Measurements from ENCODE around the gene BTBD9. TPM values are rescaled to one million over a fixed set of nuclear protein-coding genes. Genes with fewer than 3 reads are reported as not detected.

Gene BTBD9
- total RNA-seq, 5 donors from 2014 or later (not counting 1 experiment from before 2014, with no cell fraction given), result 29.3 to 67.7 (median 38.1) TPM

- Histone ChIP-seq H3K27ac (ENCODE audit: low read length) (no peak overlapping the region), H3K27me3 (replicated peaks in 1 of 2; ENCODE audit: control insufficient read depth in 2 of 2, extremely low read depth in 1 of 2, insufficient read depth in 2 of 2, low read length in 1 of 2) (no peaks in the 10 kb centered on the region), H3K36me3 (ENCODE audit: control insufficient read depth in 2 of 2, extremely low read depth in 1 of 2, insufficient read depth in 1 of 2, low read length in 1 of 2) (peaks cover 2 to 3% of the 10 kb centered on the region in 2 donors), H3K9me3 (no peaks in the 10 kb centered on the region), H3K4me3 (ENCODE audit: control insufficient read depth in 1 of 2, extremely low read depth in 1 of 2, low read length in 1 of 2) (no peak overlapping the region), H3K4me1 (ENCODE audit: control insufficient read depth in 1 of 2, extremely low read depth in 1 of 2, insufficient read depth in 2 of 2, low read length in 2 of 2) (peaks cover 0 to 5% of the 10 kb centered on the region in 2 experiments)
- WGBS (ENCODE audit: insufficient coverage), result no CpG with 5 or more reads among the region's 1 CpG
- Mint-ChIP-seq H3K27me3 (no peaks in the 10 kb centered on the region), H3K27ac (no peak overlapping the region), H3K4me3 (no peak overlapping the region), H3K9me3 (no peaks in the 10 kb centered on the region), H3K4me1 (peaks cover 16 to 20% (median 19%) of the 10 kb centered on the region in 3 donors), H3K36me3 (peaks cover 13% of the 10 kb centered on the region)
- ChIA-PET POLR2A (no interaction called here), CTCF (no interaction called here)
- ATAC-seq (replicated peaks in 1 of 4) (no peak), DNase-seq (no peak)
Observed at GRCh38 chr6:38272222-38272621, 367.5 kb downstream of the BTBD9 start.

GRCh38 chr6:38271081-38271480 is 368.6 kb downstream of the BTBD9 start:
- CTCF ChIA-PET, result no interaction called here
- POLR2A ChIA-PET, result no interaction called here

GRCh38 chr6:38270367-38270766 is 369.4 kb downstream of the BTBD9 start:
- H3K36me3 Mint-ChIP-seq, result peaks cover 13% of the 10 kb centered on the region
- H3K27me3 Mint-ChIP-seq, result no peaks in the 10 kb centered on the region
- H3K4me1 Mint-ChIP-seq, result peaks cover 16 to 20% (median 19%) of the 10 kb centered on the region in 3 donors
- Histone ChIP-seq H3K27me3 (replicated peaks in 1 of 2; ENCODE audit: control insufficient read depth in 2 of 2, extremely low read depth in 1 of 2, insufficient read depth in 2 of 2, low read length in 1 of 2) (no peaks in the 10 kb centered on the region), H3K36me3 (ENCODE audit: control insufficient read depth in 2 of 2, extremely low read depth in 1 of 2, insufficient read depth in 1 of 2, low read length in 1 of 2) (peaks cover 0 to 4% of the 10 kb centered on the region in 2 donors), H3K27ac (ENCODE audit: low read length) (no peak overlapping the region), H3K4me1 (ENCODE audit: control insufficient read depth in 1 of 2, extremely low read depth in 1 of 2, insufficient read depth in 2 of 2, low read length in 2 of 2) (peaks cover 0 to 5% of the 10 kb centered on the region in 2 experiments), H3K9me3 (no peaks in the 10 kb centered on the region), H3K4me3 (ENCODE audit: control insufficient read depth in 1 of 2, extremely low read depth in 1 of 2, low read length in 1 of 2) (no peak overlapping the region)
- CTCF ChIA-PET, result no interaction called here
- no peak overlapping the region for H3K4me3 Mint-ChIP-seq
- POLR2A ChIA-PET, result no interaction called here
- ATAC-seq (replicated peaks in 1 of 4), result no peak
- H3K9me3 Mint-ChIP-seq, result no peaks in the 10 kb centered on the region
- no peak for DNase-seq
- H3K27ac Mint-ChIP-seq, result no peak overlapping the region
- WGBS (ENCODE audit: insufficient coverage), result 40% methylated on average over 1 of the region's 1 CpG

More at GRCh38 chr6:38271081-38271480, 368.6 kb downstream of the BTBD9 start:
- Histone ChIP-seq H3K4me1 (ENCODE audit: control insufficient read depth in 1 of 2, extremely low read depth in 1 of 2, insufficient read depth in 2 of 2, low read length in 2 of 2) (peaks cover 0 to 5% of the 10 kb centered on the region in 2 experiments), H3K36me3 (ENCODE audit: control insufficient read depth in 2 of 2, extremely low read depth in 1 of 2, insufficient read depth in 1 of 2, low read length in 1 of 2) (peaks cover 0 to 4% of the 10 kb centered on the region in 2 donors), H3K4me3 (ENCODE audit: control insufficient read depth in 1 of 2, extremely low read depth in 1 of 2, low read length in 1 of 2) (no peak overlapping the region), H3K9me3 (no peaks in the 10 kb centered on the region), H3K27me3 (replicated peaks in 1 of 2; ENCODE audit: control insufficient read depth in 2 of 2, extremely low read depth in 1 of 2, insufficient read depth in 2 of 2, low read length in 1 of 2) (no peaks in the 10 kb centered on the region), H3K27ac (ENCODE audit: low read length) (no peak overlapping the region)
- DNase-seq (no peak), ATAC-seq (replicated peaks in 1 of 4) (no peak)
- Mint-ChIP-seq H3K4me1 (peaks cover 16 to 20% (median 19%) of the 10 kb centered on the region in 3 donors), H3K36me3 (peaks cover 13% of the 10 kb centered on the region), H3K9me3 (no peaks in the 10 kb centered on the region), H3K27ac (no peak overlapping the region), H3K4me3 (no peak overlapping the region), H3K27me3 (no peaks in the 10 kb centered on the region)

GRCh38 chr6:38269461-38270172 is 370.1 kb downstream of the BTBD9 start:
- no peak for ATAC-seq (replicated peaks in 1 of 4)
- ChIA-PET CTCF (no interaction called here), POLR2A (no interaction called here)
- no peak overlapping the region for H3K27ac ChIP-seq (ENCODE audit: low read length)
- no peak overlapping the region for H3K4me3 ChIP-seq (ENCODE audit: control insufficient read depth in 1 of 2, extremely low read depth in 1 of 2, low read length in 1 of 2)
- peaks cover 16 to 20% (median 19%) of the 10 kb centered on the region in 3 donors for H3K4me1 Mint-ChIP-seq
- DNase-seq, result no peak
- H3K9me3 Mint-ChIP-seq, result no peaks in the 10 kb centered on the region
- no peak overlapping the region for H3K4me3 Mint-ChIP-seq
- peaks cover 0 to 4% of the 10 kb centered on the region in 2 donors for H3K36me3 ChIP-seq (ENCODE audit: control insufficient read depth in 2 of 2, extremely low read depth in 1 of 2, insufficient read depth in 1 of 2, low read length in 1 of 2)
- H3K4me1 ChIP-seq (ENCODE audit: control insufficient read depth in 1 of 2, extremely low read depth in 1 of 2, insufficient read depth in 2 of 2, low read length in 2 of 2), result peaks cover 0 to 5% of the 10 kb centered on the region in 2 experiments
- no peaks in the 10 kb centered on the region for H3K27me3 ChIP-seq (replicated peaks in 1 of 2; ENCODE audit: control insufficient read depth in 2 of 2, extremely low read depth in 1 of 2, insufficient read depth in 2 of 2, low read length in 1 of 2)
- no peaks in the 10 kb centered on the region for H3K9me3 ChIP-seq
- 96% methylated on average over 3 of the region's 9 CpGs for WGBS (ENCODE audit: insufficient coverage)
- H3K27me3 Mint-ChIP-seq, result no peaks in the 10 kb centered on the region
- H3K36me3 Mint-ChIP-seq, result peaks cover 18% of the 10 kb centered on the region
- no peak overlapping the region for H3K27ac Mint-ChIP-seq

GRCh38 chr6:38268342-38268741 is 371.4 kb downstream of the BTBD9 start:
- no peak for DNase-seq
- H3K27ac ChIP-seq (ENCODE audit: low read length), result no peak overlapping the region
- peaks cover 0 to 5% of the 10 kb centered on the region in 2 experiments for H3K4me1 ChIP-seq (ENCODE audit: control insufficient read depth in 1 of 2, extremely low read depth in 1 of 2, insufficient read depth in 2 of 2, low read length in 2 of 2)
- H3K27me3 Mint-ChIP-seq, result no peaks in the 10 kb centered on the region
- peaks cover 27% of the 10 kb centered on the region for H3K36me3 Mint-ChIP-seq
- no peak overlapping the region for H3K4me3 ChIP-seq (ENCODE audit: control insufficient read depth in 1 of 2, extremely low read depth in 1 of 2, low read length in 1 of 2)
- H3K4me3 Mint-ChIP-seq, result no peak overlapping the region
- H3K9me3 ChIP-seq, result no peaks in the 10 kb centered on the region
- ChIA-PET CTCF (interaction anchor here in 1 of 2 donors (0.6 kb wide), 1 partner anchor 243 kb away, joined by 3 read pairs; no protein-coding TSS in a partner anchor), POLR2A (no interaction called here)
- peaks cover 0 to 4% of the 10 kb centered on the region in 2 donors for H3K36me3 ChIP-seq (ENCODE audit: control insufficient read depth in 2 of 2, extremely low read depth in 1 of 2, insufficient read depth in 1 of 2, low read length in 1 of 2)
- H3K4me1 Mint-ChIP-seq, result peaks cover 14 to 19% (median 17%) of the 10 kb centered on the region in 3 donors
- no peak overlapping the region for H3K27ac Mint-ChIP-seq
- 87% methylated on average over 3 of the region's 4 CpGs for WGBS (ENCODE audit: insufficient coverage)
- no peaks in the 10 kb centered on the region for H3K27me3 ChIP-seq (replicated peaks in 1 of 2; ENCODE audit: control insufficient read depth in 2 of 2, extremely low read depth in 1 of 2, insufficient read depth in 2 of 2, low read length in 1 of 2)
- no peaks in the 10 kb centered on the region for H3K9me3 Mint-ChIP-seq
- no peak for ATAC-seq (replicated peaks in 1 of 4)

GRCh38 chr6:38266921-38267354 is 372.8 kb downstream of the BTBD9 start:
- Mint-ChIP-seq H3K4me1 (peaks cover 13 to 18% (median 17%) of the 10 kb centered on the region in 3 donors), H3K27me3 (no peaks in the 10 kb centered on the region), H3K9me3 (no peaks in the 10 kb centered on the region), H3K27ac (no peak overlapping the region), H3K36me3 (peaks cover 27% of the 10 kb centered on the region), H3K4me3 (no peak overlapping the region)
- ChIA-PET POLR2A (no interaction called here), CTCF (no interaction called here)
- DNase-seq (no peak), ATAC-seq (replicated peaks in 1 of 4) (no peak)
- no peak overlapping the region for H3K4me3 ChIP-seq (ENCODE audit: control insufficient read depth in 1 of 2, extremely low read depth in 1 of 2, low read length in 1 of 2)
- no peak overlapping the region for H3K27ac ChIP-seq (ENCODE audit: low read length)
- peaks cover 0 to 5% of the 10 kb centered on the region in 2 experiments for H3K4me1 ChIP-seq (ENCODE audit: control insufficient read depth in 1 of 2, extremely low read depth in 1 of 2, insufficient read depth in 2 of 2, low read length in 2 of 2)
- no peaks in the 10 kb centered on the region for H3K27me3 ChIP-seq (replicated peaks in 1 of 2; ENCODE audit: control insufficient read depth in 2 of 2, extremely low read depth in 1 of 2, insufficient read depth in 2 of 2, low read length in 1 of 2)
- no peaks in the 10 kb centered on the region for H3K9me3 ChIP-seq
- H3K36me3 ChIP-seq (ENCODE audit: control insufficient read depth in 2 of 2, extremely low read depth in 1 of 2, insufficient read depth in 1 of 2, low read length in 1 of 2), result peaks cover 0 to 4% of the 10 kb centered on the region in 2 donors
- 100% methylated on average over 4 of the region's 7 CpGs for WGBS (ENCODE audit: insufficient coverage)

Data from T-cell (primary cell).